HG03139 (cell line): ENCODE measurements around the gene FOXL3.

Experiments used
- ATAC-seq: cut with Tn5 transposase; IDR thresholded peaks from one replicate; pipeline ENCODE4 v1.9.1; 2021; ENCODE audit not compliant: unreplicated experiment

The FOXL3 gene

DNA sequence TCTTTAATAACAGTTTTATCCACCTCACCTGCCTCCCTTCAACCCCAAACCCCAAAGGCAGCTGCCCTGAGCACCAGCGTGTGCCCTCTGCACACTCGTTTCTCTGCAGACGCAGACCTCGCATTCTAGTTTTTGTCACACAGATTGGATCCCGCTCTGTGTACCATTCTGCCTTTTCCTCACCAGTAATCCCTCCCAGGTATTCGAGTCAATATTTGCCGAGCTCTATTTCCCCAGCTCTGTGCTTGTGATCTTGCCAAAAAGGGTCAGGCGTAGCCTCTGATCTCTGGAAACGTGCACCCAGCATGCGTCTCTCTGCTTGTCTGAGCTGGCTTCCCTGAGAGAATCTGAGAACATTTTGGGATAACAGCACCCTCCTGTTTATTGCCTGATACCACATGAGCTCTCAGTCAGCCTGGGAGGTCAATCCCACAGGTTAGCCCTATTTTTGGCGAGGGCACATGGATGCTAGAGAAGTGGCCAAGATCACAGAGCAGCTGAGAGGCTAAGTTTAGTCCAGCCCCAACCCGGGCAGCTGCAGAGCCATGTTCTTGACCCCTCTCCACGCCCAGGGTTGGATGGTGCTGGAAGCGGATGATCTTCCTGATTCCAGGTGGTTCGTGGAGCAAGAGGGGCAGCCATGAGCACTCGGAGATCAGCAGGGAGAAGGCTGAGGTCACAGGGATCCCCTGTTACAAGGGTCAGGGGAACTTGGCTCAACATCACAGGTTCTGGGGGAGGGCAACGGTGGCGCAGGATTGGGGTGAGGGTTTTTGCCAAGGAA, 29.1 kb downstream of the FOXL3 start:
- no peak for ATAC-seq

- ATAC-seq = no peak
Observed at GRCh38 chr7:320297-320696, 30.3 kb downstream of the FOXL3 start.

DNA sequence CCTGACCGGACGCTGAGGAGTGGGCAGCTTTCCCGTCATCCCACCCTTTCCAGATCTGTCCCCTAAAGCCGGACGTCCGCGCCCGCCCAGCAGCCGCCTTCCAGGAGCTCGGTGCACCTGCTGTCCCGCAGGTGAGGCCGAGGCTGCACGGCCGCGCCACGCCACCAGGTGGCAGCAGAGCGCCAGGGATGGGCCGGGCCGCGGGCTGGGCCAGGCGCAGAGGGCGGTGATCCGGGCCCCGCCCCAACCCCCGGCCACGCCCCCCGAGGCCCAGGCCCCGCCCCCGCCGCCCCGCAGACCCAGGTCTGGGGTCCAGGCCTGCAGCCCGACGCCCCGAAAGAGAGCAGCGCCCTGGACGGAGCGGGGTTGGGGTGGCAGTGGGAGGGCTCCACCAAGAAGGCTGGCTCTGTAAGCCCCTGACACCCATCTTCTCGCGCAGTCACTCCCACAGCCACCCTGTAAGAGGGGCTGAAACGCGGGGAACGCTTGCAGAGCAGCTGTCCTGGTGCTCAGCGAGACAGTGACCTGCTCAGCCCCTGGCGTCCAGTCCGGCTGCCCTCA, 32.2 kb downstream of the FOXL3 start:
- no peak for ATAC-seq

DNA sequence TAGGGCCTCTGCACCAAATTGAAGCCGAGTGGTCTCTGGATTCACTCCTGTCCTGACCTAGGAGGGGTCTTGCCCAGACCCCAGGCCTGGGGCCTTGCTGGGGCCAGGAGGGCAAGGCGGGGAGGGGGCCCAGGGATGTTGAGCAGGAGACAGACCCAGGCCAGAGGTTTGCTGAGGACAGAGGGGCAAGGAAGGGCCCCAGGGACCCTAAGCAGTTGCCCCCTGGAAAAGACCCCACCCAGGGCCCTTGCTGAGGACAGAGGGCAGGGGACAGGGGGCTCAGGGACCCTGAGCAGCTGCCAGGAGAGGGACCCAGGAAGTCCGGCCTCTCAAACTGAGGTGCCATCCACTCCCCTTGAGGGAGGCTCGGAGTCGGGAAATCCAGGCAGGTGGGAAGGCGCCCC, 32.7 kb downstream of the FOXL3 start:
- no peak for ATAC-seq

DNA sequence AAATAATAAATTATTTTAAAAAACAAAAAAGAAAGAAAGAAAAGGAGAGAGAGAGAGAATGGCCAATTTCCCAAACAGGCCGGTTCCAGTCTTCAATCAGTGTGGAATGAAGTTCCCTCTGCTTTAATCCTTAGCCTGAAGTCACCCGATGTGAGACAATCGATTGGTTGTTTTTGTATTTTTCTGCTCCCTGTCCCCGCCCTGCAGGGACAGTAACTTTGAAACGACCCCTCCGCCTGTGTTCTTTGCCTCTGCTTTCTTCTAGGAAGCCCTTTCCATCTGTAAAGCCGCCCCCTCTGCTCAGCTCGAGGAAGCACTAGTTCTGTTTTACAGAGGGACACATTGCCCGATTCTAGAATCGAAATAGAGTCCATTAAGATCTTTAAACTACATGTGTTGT, 33.4 kb downstream of the FOXL3 start:
- no peak for ATAC-seq

- ATAC-seq = no peak
Observed at GRCh38 chr7:324011-324410, 34.0 kb downstream of the FOXL3 start.

GRCh38 chr7:325051-325798, 35.3 kb downstream of the FOXL3 start:
- ATAC-seq = no peak

DNA sequence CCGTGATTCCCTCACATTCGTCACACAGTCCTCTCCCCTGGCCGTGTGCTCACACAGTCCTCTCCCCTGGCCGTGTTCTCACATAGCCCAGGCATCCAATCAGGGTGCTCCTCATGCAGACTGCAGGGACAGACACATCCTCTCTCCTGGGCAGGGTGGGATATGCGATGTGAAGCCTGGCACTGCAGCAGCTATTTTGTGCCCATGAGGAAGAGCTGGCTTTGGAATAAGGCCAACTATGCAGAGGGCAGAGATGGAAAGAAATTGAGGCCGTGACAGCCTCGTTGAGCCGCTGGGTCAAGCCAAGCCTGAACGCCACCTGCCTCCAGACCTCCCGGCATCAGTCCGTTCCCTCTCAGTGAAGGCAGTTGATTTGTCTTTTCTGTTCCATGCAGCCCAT, 35.8 kb downstream of the FOXL3 start:
- no peak for ATAC-seq

GRCh38 chr7:326273-326672, 36.3 kb downstream of the FOXL3 start:
- no peak for ATAC-seq

- ATAC-seq = no peak
Observed at GRCh38 chr7:326809-327232, 36.9 kb downstream of the FOXL3 start.

- no peak for ATAC-seq
Observed at GRCh38 chr7:327233-327931, 37.4 kb downstream of the FOXL3 start.

GRCh38 chr7:327991-328702, 38.2 kb downstream of the FOXL3 start:
- no peak for ATAC-seq

GRCh38 chr7:329691-330281, 39.8 kb downstream of the FOXL3 start:
- ATAC-seq = no peak

- no peak for ATAC-seq
Observed at GRCh38 chr7:330511-331230, 40.7 kb downstream of the FOXL3 start.

- ATAC-seq = no peak
Observed at GRCh38 chr7:332020-332517, 42.1 kb downstream of the FOXL3 start.

DNA sequence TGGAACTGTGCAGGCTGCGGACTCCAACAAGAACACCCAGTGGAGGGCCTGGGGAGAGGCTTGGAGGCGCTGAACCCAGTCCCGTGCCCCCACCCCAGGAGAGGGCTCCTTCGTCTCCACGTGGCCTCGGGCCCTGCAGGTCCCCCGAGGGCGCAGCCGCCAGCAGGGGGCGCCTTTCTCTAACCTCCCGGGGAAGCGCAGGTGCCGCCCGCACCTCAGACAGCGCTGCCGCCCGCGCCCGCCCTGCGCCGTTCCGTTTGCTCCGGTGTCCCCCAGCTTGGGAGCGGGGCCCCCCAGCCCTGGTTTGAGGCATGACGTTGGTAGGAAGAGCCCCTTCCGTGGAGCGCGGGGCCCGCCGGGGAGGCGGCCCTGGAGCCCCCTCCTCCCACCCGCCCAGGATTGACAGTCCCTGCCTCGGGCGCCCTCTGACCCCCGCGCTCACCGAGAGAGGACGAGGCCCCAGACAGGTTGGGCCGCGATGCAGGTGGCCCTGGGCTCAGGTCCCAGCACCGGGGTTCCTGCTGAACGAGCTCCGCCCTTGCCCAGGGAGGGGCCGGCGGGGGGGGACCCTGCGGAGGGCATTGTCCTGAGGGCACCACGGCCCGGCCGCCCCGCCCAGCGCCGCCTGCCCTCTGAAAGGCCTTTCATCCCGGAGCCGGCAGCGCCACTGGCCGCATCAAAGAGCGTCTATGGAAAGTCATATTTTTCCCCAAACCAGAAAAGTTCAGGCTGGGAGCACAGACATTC, 42.8 kb downstream of the FOXL3 start:
- no peak for ATAC-seq

DNA sequence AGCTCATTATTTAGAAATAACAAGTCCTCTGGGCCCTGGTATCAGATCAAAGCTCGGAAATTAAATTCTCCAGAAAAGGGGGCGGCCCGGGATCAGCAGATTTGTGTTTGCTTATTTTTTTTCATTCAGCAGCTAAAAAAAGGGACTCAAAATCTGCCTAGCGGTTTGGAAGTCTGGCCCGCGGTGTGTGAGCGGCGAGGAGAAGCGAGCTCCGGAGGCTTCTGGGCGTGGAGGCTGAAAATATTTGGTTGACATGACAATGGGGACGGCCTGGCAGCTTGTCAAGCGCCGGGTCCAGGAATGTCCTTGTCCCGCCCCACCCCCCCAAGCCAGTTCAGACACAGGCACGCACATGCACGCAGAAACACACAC, 43.4 kb downstream of the FOXL3 start:
- ATAC-seq = no peak

DNA sequence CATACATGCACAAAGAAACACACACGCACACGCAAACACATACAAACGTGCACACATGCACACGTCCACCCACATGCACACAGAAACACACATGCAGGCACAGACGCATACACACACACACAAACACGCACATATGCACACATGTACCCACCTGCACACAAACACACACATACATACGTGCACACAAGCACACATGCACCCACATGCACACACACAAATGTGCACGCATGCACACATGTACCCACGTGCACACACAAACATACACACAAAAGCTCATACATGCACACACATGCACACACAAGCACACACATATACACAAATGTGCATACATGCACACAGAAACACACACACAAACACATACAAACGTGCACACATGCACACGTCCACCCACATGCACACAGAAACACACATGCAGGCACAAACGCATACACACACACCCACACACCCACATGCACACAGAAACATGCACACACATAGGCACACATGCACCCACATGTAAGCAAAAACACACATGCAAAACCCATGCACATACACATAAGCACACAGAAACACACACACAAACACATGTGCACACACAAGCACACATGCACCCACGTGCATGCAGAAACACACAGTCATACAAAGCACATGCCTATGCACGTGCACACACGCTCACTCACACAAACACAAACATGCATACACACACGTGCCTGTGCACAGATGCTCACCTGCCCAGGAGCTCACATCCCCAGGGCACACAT, 44.8 kb downstream of the FOXL3 start:
- ATAC-seq = no peak
